HepG2 (cell line): ENCODE measurements around the gene TTC38. TPM values are rescaled to one million over a fixed set of nuclear protein-coding genes. Genes with fewer than 3 reads are reported as not detected.

Experiments used
- ATAC-seq: fragments of 200-7000 bp; cut with Tn5 transposase; 3 replicates; pipeline ENCODE4 v1.9.1; 2020; ENCODE audit warnings: mild to moderate bottlenecking, moderate library complexity
- BruUV-seq: library from RNA; stranded (reverse); fragments of 400-500 nt; replicated peaks from 2 replicates; lab custom pipeline; 2021; lab: Mats Ljungman, UMichigan
- CTCF ChIA-PET: fragments of 300-600 bp; formaldehyde crosslinking; extraction: SDS; loops from one replicate; lab custom pipeline; 2021; ENCODE audit warnings: low total read pairs, inconsistent platforms, low intra/inter-chr PET ratio; lab: Yijun Ruan, JAX
- POLR2A ChIA-PET: fragments of 350-600 bp; sonication (Branson Sonifier 250); formaldehyde crosslinking; loops from one replicate; lab custom pipeline; 2020; ENCODE audit warnings: antibody characterized with exemption, inconsistent platforms; lab: Yijun Ruan, JAX
- DNase-seq: peaks from one replicate; pipeline ENCODE4 v3.0.0-alpha.2; 2015; ENCODE audit warnings: low spot score
- FAIRE-seq: peaks from 3 replicates; lab custom pipeline; 2011; peaks lifted over from hg19 to GRCh38; lab: Jason Lieb, UNC
- H2AFZ ChIP-seq: one replicate; pipeline ENCODE4 v1.6.1; 2011; ENCODE audit warnings: low read length, inconsistent platforms
- H3K27ac ChIP-seq: fragments of 300-600 bp; 3 replicates; pipeline ENCODE4 v1.8.0; 2011; ENCODE audit warnings: mixed run types, mild to moderate bottlenecking, mixed read lengths, low read length, inconsistent platforms; ENCODE audit not compliant: insufficient read depth; ENCODE audit errors: extremely low read length
- H3K27me3 ChIP-seq, 2 experiments: fragments of 200-600 bp in 1 of 2; 2 replicates in 1 of 2; 3 replicates in 1 of 2; pipeline versions ENCODE4 v1.6.0 to v1.8.0; 2011; ENCODE audit warnings: low read length in 2 of 2, mild to moderate bottlenecking in 2 of 2, moderate library complexity in 2 of 2, inconsistent platforms in 1 of 2; ENCODE audit not compliant: insufficient read depth in 2 of 2, control insufficient read depth in 1 of 2
- H3K36me3 ChIP-seq, 2 experiments: fragments of 200-600 bp in 1 of 2; replicated peaks in 1 of 2; 2 replicates in 1 of 2; 3 replicates in 1 of 2; pipeline versions ENCODE4 v1.5.1 to v1.8.0; 2011; ENCODE audit warnings: low read length in 2 of 2, inconsistent platforms in 1 of 2; ENCODE audit not compliant: insufficient read depth in 2 of 2, control insufficient read depth in 1 of 2
- H3K4me1 ChIP-seq: 2 replicates; pipeline ENCODE4 v1.5.1; 2012; ENCODE audit warnings: low read length, inconsistent platforms; ENCODE audit not compliant: insufficient read depth
- H3K4me2 ChIP-seq: 2 replicates; pipeline ENCODE4 v1.6.0; 2011; ENCODE audit warnings: low read depth, low read length, inconsistent platforms
- H3K4me3 ChIP-seq, 3 experiments: fragments of 200-600 bp in 1 of 3; sonication (generic), shearing (Covaris generic) in 1 of 3; replicated peaks in 1 of 3; 2 replicates each; pipeline ENCODE4 v1.5.1; 2011 to 2016; ENCODE audit warnings: low read length in 3 of 3, inconsistent platforms in 2 of 3, low read depth in 2 of 3, mild to moderate bottlenecking in 2 of 3, control low read depth in 1 of 3, mixed read lengths in 1 of 3; ENCODE audit not compliant: insufficient read depth in 1 of 3
- H3K79me2 ChIP-seq: one replicate; pipeline ENCODE4 v1.6.1; 2011; ENCODE audit warnings: low read length, inconsistent platforms; ENCODE audit not compliant: insufficient read depth
- H3K9ac ChIP-seq: 2 replicates; pipeline ENCODE4 v1.6.0; 2011; ENCODE audit warnings: mild to moderate bottlenecking, low read depth, low read length, inconsistent platforms; ENCODE audit not compliant: insufficient read depth
- H3K9me3 ChIP-seq: 2 replicates; pipeline ENCODE4 v1.5.1; 2012; ENCODE audit warnings: mild to moderate bottlenecking, low read length
- H4K20me1 ChIP-seq: 2 replicates; pipeline ENCODE4 v1.6.0; 2011; ENCODE audit warnings: inconsistent platforms, mild to moderate bottlenecking, low read length, moderate library complexity; ENCODE audit not compliant: insufficient read depth
- AKAP8 ChIP-seq: sonication (generic); formaldehyde crosslinking; IDR thresholded peaks from 2 replicates; pipeline ENCODE4 v1.5.1; 2020; ENCODE audit warnings: mild to moderate bottlenecking, missing genetic modification reagents
- ARNT ChIP-seq: fragments of 450-650 bp; IDR thresholded peaks from 2 replicates; pipeline ENCODE4 v1.6.1; 2017
- BHLHE40 ChIP-seq: IDR thresholded peaks from 2 replicates; pipeline ENCODE4 v1.6.1; 2011; ENCODE audit warnings: low read length, improper control_type of control experiment
- CERS6 ChIP-seq: sonication (generic); formaldehyde crosslinking; IDR thresholded peaks from 2 replicates; pipeline ENCODE4 v1.5.0; 2020; ENCODE audit warnings: missing genetic modification reagents
- HCFC1 ChIP-seq: fragments of 150-350 bp; IDR thresholded peaks from 2 replicates; pipeline ENCODE4 v1.6.1; 2014; ENCODE audit warnings: low read depth, low read length
- KLF6 ChIP-seq: IDR thresholded peaks from 2 replicates; pipeline ENCODE4 v1.8.0; 2016; ENCODE audit warnings: missing biosample characterization, missing genetic modification reagents
- NAIF1 ChIP-seq: sonication (generic); formaldehyde crosslinking; IDR thresholded peaks from 2 replicates; pipeline ENCODE4 v1.5.0; 2020; ENCODE audit warnings: mild to moderate bottlenecking, missing genetic modification reagents, borderline replicate concordance
- NFATC3 ChIP-seq: sonication (generic); formaldehyde crosslinking; IDR thresholded peaks from 2 replicates; pipeline ENCODE4 v1.5.1; 2020; ENCODE audit warnings: mild to moderate bottlenecking, missing genetic modification reagents
- NFYB ChIP-seq: sonication (generic); formaldehyde crosslinking; IDR thresholded peaks from 2 replicates; pipeline ENCODE4 v1.4.0; 2020; ENCODE audit warnings: missing genetic modification reagents
- NPAS2 ChIP-seq: sonication (generic); formaldehyde crosslinking; IDR thresholded peaks from 2 replicates; pipeline ENCODE4 v1.8.0; 2022; ENCODE audit warnings: mild to moderate bottlenecking, missing genetic modification reagents, borderline replicate concordance
- SNAPC4 ChIP-seq: sonication (generic); formaldehyde crosslinking; IDR thresholded peaks from 2 replicates; pipeline ENCODE4 v1.4.0; 2020; ENCODE audit warnings: mild to moderate bottlenecking, missing genetic modification reagents
- SP5 ChIP-seq: IDR thresholded peaks from 2 replicates; pipeline ENCODE4 v1.6.1; 2016; ENCODE audit warnings: low read depth, borderline replicate concordance
- THAP8 ChIP-seq: sonication (generic); formaldehyde crosslinking; IDR thresholded peaks from 2 replicates; pipeline ENCODE4 v1.5.1; 2020; ENCODE audit warnings: missing genetic modification reagents, mild to moderate bottlenecking, borderline replicate concordance
- ZNF672 ChIP-seq: sonication (generic); formaldehyde crosslinking; IDR thresholded peaks from 2 replicates; pipeline ENCODE4 v1.8.1; 2022; ENCODE audit warnings: missing genetic modification reagents
- WGBS: methylation state at CpG from one replicate; pipeline ENCODE4 v1.1.6; 2017; ENCODE audit warnings: low lambda C conversion rate; 5-methylcytosine and 5-hydroxymethylcytosine counted together
- in situ Hi-C: cut with HindIII; loops from 2 replicates; pipeline ENCODE4 v1.10.0; 2017; ENCODE audit warnings: low pct_unique_long_range_greater_than_20kb; ENCODE audit not compliant: extremely low pct_ligation_motif_present
- intact Hi-C: fragments of 100-400 bp; cut with micrococcal nuclease; formaldehyde crosslinking; loops from one replicate; pipeline ENCODE4 v1.10.0; 2022; ENCODE audit not compliant: unreplicated experiment
- polyA plus RNA-seq, 8 experiments: library from polyadenylated mRNA; depleted of rRNA in 3 of 8; stranded (reverse) in 7 of 8; unstranded in 1 of 8; fragments of >200 nt; fragmentation: Illumina TruSeq in 4 of 8; extraction: Trizol in 4 of 8; gene quantifications; 2 replicates each; pipeline versions ENCODE4 v1.2.1 to v1.2.3, GENCODE V29; 2011 to 2016; ENCODE audit warnings: low read depth in 4 of 8, missing spikeins in 1 of 8, mixed read lengths in 1 of 8; ENCODE audit not compliant: insufficient read depth in 1 of 8
- total RNA-seq, 5 experiments: library from RNA; depleted of rRNA; stranded (reverse); fragments of >200 nt; fragmentation: Illumina TruSeq; extraction: Trizol; gene quantifications; 2 replicates each; pipeline ENCODE4 v1.2.3, GENCODE V29; 2016; ENCODE audit warnings: low read depth in 1 of 5
- TF ChIP-seq, protein P1 (sequence below): sonication (generic); formaldehyde crosslinking; IDR thresholded peaks from 2 replicates; pipeline ENCODE4 v1.5.0; 2020; ENCODE audit warnings: missing genetic modification reagents

TTC38 gene
- total and polyA plus RNA-seq, 2 of the 13 experiments (the other 11 are each of a cell fraction or from before 2014, with no cell fraction given): 101 to 105 TPM

- 96% methylated on average over 9 of the region's 9 CpGs for WGBS
- no peak for ATAC-seq
- H3K9me3 ChIP-seq: no peaks in the 10 kb centered on the region
- peaks cover 4 to 39% of the 10 kb centered on the region in 2 experiments; a peak in 4 of 5 replicates for H3K36me3 ChIP-seq
- no peak for FAIRE-seq
- no peaks in the 10 kb centered on the region for H3K4me1 ChIP-seq
- no TSS peak for BruUV-seq
- no peaks in the 10 kb centered on the region for H4K20me1 ChIP-seq
- H3K4me3 ChIP-seq: no peak overlapping the region
- ChIA-PET CTCF (no interaction called here), POLR2A (no interaction called here)
- H3K79me2 ChIP-seq: no peaks in the 10 kb centered on the region
- H2AFZ ChIP-seq: no peak overlapping the region
- in situ Hi-C loops: no loop called here
- H3K4me2 ChIP-seq: no peak overlapping the region
- TF ChIP-seq SP5 (CRISPR knock-in tag) (no peak), HCFC1 (no peak), THAP8 (no peak), ARNT (no peak), NPAS2 (CRISPR knock-in tag) (no peak), AKAP8 (CRISPR knock-in tag) (no peak), NFYB (CRISPR knock-in tag) (no peak), NFATC3 (CRISPR knock-in tag) (no peak), CERS6 (CRISPR knock-in tag) (no peak), KLF6 (no peak), ZNF672 (CRISPR knock-in tag) (no peak), NAIF1 (CRISPR knock-in tag) (no peak), SNAPC4 (CRISPR knock-in tag) (no peak), BHLHE40 (no peak)
- TF ChIP-seq, protein P1, sequence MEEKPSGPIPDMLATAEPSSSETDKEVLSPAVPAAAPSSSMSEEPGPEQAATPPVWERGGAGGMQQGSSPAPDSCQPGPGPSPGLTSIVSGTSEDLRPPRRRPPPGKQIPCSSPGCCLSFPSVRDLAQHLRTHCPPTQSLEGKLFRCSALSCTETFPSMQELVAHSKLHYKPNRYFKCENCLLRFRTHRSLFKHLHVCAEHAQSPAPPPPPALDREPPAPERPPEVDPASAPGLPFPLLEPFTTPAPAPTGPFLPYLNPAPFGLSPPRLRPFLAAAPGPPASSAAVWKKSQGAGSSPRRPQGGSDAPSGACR (CRISPR knock-in tag): no peak
- DNase-seq: no peak
- intact Hi-C loops: no loop called here
- H3K27me3 ChIP-seq: no peaks in the 10 kb centered on the region
- H3K9ac ChIP-seq: no peak overlapping the region
- H3K27ac ChIP-seq: no peak overlapping the region
Measured at GRCh38 chr22:46233231-46233630, 34.6 kb upstream of the TTC38 start.
